HG02798 (cell line): ENCODE data around the gene SPATA16.
"Not testable (repeated sequence)": the region's sequence is repeated elsewhere in the genome, so short reads cannot be mapped to it uniquely, and the experiment has no call there.

Experiments
- ATAC-seq: cut with Tn5 transposase; IDR thresholded peaks from one replicate; pipeline ENCODE4 v1.9.1; 2021; ENCODE audit warnings: mild to moderate bottlenecking; ENCODE audit not compliant: unreplicated experiment, poor library complexity

The SPATA16 gene

DNA sequence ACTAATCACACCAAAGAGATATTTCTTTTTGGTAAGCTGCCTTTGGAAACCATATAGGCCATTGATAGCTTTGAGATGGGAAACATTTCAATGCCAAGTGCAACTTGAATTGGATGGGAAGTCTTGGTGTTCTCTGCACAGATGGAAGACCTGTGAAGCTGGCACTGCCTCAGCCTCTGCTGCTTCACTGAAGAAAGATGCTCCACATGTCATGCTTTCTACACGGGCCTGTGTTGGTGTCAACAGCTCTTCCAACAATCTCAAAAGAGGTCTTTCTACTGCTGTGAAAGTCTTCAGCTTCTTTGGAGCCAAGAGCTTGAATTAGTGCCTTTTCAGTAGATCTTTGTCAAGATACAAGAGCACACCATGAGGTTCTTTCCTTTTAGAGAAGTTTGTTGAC is 169.0 kb downstream of the SPATA16 start:
- ATAC-seq: no peak

DNA sequence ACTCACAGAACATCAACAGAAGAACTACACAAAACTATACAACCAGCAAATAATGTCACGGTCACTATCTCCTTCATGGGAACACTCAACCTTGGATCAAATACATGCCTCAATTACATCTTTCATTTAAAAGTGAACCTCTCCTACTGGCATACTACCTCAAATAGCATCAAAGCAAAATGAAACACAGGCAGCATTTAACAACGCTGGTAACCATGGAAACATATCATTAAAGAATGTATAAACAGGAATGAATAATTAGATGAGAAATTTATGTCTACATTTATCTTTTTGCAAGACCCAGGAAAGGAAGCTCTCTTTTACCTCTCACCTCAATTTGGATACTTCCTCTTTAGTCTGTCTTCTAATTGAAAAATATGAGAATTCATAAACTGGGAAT is 172.4 kb downstream of the SPATA16 start:
- ATAC-seq: no peak

DNA sequence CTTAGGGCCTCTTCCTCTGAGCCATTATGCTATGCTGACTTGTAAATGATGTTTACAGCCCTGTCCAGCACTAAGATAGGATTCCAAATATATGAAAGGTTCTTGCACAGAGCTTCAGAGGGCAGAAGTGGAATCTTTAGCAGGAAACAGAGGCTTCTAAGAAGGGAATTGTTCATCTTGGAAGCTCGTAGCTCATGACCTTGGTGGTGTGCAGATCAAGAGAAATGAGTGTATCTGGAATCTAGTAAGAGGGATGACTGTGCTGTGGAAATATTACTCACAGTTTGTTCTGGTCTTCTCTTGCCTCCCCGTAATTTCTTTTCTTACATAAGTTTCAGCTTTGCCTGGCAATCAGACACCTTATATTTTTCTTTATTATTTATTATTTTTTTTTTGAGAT is 175.8 kb downstream of the SPATA16 start:
- no peak for ATAC-seq

DNA sequence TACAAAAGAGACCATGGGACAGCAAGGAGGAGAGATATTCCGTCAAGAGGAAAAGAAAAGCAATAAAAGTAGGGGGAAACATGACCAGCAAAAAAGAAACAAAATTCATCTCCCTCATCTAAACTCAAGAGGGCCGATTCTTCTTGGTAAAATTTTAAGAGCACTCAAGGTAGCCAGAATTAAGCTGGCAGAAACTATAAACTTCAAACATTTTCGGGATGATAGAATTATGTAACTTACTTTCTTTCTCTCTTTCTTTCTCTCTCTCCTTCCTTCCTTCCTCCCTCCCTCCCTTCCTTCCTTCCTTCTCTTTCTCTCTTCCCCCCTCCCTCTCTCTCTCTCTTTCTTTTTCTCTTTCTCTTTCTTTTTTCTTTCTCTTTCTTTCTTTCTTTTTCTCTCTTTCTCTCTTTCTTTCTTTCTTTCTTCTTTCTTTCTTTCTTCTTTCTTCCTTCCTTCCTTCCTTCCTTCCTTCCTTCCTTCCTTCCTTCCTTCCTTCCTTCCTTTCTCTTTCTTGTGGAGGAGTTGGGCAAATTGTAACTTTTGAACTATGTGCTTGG is 180.3 kb downstream of the SPATA16 start:
- ATAC-seq: not testable (repeated sequence)

DNA sequence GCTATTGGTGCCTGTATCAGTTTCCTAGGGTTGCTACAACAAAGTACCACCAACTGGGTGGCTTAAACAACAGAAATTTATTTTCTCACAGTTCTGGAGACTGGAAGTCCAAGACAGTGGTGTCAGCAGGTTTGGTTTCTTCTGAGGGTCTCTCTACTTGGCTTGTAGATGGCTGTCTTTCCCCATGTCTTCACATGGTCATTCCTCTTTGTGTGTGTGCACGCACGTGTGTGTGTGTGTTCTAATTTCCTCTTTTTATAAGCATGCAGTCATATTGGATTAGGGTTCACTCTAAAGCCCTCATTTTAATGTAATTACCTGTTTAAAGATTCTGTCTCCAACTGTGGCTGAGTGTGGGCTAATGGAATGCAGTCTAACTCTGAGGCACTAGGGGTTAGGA is 182.5 kb downstream of the SPATA16 start:
- ATAC-seq: no peak

DNA sequence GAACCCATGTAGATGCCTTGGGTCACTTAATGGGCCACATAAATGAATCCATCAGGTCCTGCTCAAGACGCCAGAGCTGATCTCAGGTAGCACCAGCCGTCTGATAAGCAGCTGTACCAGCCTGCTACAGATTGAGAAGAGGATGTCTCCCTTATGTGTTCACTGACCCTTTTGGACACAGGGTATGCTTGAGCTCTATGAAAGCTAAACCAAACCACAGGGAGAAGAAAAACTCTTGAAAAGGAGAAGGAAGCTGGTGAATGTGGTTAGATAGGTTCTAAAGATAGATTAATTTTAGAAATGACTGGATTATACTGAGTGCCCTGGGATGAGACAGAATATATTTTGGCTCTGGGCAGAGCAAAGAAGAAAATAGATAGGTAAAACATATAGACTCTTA is 187.5 kb downstream of the SPATA16 start:
- ATAC-seq: no peak

DNA sequence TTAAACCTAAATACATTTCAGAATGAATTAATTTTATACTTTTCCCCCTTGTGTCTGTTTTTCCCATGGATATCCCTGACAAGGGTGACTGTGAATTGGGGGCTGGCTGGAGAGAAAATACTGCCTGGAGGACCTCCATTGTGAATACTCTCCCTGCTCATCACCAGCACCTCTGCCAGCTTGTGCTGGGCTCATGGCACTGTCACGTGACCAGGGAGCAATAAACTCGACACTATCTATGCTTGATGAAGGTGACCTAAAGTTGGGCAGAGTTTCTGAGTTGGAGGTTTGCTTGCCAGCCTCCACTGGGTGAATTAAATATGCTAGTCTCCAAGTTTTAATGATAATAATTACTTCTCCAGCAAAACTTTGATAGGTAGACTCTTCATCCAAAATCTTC is 189.5 kb downstream of the SPATA16 start:
- no peak for ATAC-seq

DNA sequence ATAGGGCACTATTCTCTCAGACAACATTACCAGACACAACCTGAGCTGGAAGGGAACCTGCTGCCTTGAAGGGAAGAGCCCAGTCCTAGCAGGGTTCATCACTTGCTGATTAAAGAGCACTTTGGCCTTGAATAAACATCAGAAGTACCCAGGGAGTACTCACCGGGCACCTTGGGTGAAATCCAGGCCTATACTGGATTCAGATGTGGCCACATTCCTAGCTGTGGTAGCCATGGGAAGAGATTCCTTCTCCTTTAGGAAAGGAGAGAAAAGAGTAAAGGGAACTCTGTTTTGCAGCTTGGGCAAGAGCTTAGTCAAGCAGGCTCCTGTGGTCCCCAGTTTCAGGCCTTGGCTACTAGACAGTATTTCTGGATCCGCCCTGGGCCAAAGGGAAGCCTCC is 195.0 kb downstream of the SPATA16 start:
- no peak for ATAC-seq

DNA sequence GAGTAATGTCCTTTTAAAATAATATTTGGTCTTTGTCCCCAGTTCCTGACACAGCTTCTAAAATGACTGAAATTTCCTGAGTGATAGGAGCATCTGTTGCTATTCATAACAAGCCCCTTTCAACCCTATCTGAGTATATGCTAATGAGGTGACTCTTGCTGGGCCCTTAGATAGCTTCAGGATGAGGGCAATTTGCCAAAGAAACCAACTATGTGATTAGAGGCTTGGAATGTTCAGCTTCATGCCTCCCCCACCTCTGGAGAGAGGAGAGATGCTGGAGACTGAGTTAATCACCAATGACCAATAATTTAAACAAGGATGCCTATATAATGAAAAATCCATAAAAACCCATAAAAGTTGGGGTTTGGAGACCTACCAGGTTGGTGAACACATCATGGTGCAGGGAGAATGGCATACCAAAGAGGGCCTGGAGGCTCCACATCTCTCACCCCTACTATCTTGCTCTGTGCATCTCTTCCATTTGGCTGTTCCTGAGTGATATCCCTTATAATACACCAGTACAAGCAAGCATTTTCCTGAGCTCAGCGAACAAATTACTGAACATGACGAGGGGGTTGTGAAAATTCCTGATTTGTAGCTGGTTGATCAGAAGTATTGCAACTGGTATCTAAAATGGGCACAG is 201.3 kb downstream of the SPATA16 start:
- ATAC-seq: no peak

DNA sequence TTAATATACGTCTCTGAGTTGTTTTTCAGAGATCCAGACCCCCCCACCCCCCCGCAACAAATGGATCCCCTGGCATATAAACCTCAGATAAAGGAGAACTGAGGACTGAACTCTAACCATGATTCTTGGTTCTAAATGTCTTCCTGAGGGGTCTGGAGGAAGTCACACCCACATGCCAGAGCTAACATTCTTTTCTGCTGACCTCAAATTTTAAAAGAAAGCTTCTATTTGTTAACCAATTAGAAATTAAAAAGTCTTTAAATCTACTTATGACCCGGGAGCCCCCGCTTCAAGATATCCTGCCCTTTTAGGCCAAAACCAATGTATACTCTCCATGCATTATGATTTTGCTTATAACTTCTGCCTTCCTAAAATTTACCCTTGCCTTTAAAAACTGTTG is 202.2 kb downstream of the SPATA16 start:
- ATAC-seq: no peak

DNA sequence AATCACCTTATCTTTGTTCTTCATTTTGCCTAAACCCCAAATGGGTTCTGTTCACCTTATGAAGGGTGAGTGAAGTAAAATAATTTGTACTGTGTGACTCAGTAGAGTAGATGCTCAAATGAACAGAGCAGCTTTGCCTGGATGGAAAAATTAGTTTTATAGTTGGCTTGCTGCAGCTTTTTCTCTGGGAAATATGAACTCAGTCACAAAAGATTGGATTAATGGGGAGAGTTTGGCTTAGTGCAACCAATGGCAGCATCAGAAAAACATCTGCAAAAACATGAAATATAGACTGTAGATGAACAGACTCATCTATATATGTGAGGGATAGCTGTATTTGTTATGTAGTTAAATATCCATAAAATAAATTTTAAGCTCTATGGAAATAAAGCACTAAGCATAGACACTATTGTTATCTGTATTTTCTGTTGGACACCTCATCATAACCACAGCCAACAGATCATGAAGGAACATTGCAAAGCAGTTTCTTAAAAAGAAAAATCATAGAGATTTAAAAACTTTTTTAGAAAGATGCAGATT is 209.2 kb downstream of the SPATA16 start:
- no peak for ATAC-seq

DNA sequence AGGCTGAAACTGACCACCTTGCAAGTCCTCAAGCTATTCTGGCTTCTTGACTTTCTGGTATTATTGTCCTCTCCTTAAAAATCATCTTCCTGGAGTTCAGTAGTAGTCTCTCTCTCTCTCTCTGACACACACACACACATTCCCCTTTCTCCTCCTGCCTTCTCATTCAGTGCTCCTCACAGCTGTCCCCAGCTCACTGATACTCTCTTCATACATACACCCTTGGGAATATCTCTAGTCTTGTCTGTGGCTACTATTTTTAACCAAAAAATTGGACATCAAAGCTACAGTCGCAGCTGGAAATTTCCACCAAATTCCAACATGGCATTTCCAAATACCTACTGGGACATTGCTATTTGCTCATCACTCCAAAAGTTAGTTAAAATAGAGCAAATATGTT is 211.6 kb downstream of the SPATA16 start:
- no peak for ATAC-seq

DNA sequence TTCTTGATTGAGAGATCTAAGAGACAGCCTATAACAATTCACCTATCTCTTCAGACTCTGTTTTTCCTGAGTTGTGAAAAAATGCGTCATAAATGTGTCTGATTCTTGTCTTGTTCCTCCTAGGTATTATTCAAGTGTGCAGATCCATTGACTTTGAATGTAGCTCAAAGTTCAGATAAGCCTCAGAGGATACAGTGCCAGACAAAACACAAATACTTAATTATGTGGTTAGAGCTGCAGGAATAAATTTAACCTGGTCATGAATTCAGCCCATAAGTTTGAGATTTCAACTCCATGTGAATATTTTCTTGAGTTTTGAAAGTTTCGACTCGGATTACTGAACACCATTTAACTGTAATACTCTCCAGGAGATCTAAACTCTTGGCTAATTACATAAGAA is 216.5 kb downstream of the SPATA16 start:
- no peak for ATAC-seq

DNA sequence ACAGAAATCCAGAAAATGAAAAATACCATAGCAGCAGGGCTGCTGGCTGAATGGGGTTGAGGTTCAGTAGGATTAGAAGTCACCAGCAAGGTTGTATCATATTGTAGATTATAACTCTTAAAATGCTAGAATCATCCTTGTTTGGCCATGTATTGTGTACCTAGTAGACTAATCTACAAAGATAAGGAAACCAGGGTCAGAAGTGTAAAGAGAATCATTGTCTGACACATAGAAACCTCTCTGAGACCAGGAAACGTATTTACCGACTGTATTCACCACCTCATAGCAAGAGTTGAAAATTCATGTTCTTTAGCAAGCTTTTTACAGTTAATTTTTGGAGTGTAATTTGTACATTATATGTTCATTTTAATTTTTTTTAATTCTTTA is 221.7 kb downstream of the SPATA16 start:
- no peak for ATAC-seq

DNA sequence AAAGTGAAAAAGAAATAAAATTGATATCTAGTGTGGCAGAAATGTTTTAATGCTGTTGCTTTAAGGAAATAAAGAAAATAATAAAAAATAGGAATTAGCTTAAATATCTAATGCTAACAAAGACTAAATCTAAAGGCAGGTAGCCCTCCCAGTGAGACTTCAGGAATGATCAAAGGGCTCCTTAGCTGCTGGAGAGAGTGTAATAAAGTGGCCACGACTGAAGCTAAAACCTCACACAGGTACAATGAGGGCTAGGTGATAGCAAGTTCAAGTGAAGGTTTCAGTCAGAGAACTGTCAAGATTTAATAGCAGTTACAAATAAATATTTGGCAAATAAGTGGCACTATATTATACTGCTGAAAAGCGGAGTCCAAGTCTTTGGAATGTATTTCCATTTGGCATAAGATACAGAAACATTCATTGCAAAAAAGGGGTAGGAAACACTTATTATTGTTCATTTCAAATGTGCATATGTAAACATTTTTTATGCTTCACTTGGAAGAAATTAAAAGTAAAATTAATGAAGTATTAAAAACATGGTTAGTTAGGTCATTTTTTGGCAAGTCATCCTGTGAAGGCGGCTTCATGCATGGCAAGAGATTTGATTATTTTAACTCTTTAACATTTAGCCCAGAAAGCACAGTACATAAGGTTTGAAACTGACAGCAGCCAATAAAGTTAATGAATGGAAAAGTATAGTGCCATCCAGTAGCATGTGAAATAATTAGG is 222.3 kb downstream of the SPATA16 start:
- ATAC-seq: no peak

DNA sequence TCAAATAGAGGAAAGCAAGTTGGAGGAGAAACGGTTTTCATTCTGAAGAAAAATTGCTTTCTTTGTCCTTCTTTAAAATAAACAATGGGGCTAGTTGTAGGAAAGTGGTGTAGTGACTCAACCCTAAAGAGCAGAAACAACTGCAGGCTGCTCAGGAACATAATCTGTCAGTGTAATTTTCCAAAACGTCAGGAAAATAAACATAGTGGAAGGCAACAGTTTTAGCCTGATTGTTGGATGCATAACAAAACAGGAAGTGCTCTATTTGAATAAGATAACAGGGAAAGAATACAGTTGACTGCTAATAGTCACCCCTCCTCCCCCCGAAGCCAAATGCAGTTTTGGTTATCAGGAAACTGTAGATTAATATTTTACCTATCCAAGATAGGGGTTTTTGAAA is 222.9 kb downstream of the SPATA16 start:
- ATAC-seq: no peak

DNA sequence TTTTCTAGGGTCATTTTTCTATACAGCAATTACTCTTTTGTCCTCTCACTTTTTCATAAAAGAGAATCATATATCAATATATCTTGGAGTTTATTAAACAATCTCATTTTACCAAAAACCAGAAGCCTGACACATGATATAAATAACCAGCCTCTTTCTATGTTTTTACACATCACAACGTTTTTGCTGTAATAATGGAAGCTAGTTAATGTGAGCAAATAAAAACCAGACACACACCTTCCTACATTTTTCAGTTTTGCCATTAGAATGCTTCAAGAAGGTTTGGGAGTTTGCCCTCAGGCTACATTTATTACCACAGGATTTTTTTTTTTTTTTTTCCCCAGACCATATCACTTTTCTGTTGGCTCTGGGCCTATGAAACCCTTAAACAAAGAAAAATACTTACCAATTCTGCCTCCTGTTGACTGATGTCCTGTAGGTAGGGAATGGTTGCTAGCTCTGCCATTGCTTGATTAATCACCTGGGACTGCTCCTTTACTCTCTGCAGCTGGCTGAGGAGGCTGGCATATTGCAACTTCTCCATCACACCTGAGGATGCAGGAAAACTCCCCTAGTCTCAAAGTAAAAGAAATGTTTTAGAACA is 225.0 kb downstream of the SPATA16 start:
- ATAC-seq: no peak

DNA sequence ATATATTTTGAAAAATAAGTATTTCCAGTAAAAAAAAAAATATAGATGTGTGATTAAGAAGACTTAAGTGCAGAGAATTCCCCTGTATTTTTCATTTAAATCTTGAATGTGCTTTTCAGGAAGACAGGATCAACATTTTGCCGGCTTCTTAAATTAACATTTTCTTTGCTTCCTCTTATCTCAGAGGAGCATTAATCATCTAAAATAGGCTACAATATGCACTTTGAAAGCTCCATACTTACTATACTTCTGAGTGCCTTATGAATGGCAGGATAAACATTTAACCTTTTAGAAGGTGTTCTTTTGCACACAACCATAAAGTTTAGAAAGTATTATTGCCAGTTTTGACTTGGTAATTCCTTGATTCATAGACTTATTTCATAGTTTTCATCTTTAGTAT is 226.2 kb downstream of the SPATA16 start:
- ATAC-seq: no peak

DNA sequence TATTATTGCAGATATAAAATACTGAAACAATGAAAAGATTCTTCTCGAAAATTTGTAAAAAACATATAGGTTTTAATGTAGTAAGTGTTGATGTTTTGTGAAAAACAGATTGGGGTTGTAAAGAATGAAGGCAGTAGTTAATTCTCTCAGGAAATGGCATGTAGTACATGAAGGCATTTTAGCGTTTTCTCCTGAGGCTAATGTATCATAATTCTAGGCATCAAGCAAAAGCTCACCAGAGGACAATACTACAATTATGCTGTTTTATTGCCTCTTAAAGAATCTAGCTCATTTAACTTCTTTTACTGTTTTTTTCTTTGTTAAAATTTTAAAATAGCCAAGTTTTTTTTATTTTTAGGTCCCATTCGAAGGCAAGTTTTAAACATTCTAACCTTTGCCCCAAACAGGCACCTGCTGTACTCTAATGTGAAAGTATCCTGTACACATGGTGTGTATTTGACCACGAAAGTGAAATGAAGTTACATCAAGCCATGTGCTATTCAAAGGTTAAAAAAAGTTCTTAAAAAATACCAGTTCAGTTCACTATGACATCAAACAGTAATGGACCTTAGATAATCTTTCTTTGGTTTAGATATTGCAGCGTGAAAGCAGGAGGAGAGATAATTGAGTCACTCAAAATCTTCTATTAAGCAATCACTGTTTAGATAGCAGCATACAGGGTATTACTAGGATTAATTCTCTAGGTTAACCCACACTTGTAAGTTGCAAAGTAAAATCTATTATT is 227.0 kb downstream of the SPATA16 start:
- ATAC-seq: peak; percentile 49

DNA sequence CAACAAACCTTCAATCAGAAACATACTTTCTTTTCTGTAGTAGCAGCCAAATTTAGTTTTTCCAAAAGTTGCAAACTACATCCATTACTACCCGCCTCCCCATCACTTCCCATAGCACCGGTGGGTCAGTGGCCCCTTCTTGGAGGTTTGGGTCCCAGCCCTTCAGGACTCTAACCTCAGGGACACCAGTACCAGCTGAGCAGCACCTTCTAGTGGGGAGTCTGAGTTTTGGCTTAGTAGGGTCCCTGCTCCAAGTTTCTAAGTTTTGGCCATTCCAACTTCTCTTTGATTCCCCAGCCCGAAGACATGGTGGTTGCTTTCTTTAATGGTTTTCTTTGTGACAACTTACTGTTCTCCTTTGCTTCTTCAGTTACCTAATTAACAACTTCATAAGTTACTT is 229.9 kb downstream of the SPATA16 start:
- ATAC-seq: no peak
